PC-9 (cell line): ENCODE measurements around the gene GLCE. TPM values are rescaled to one million over a fixed set of nuclear protein-coding genes. Genes with fewer than 3 reads are reported as not detected.

Experiments
- BruUV-seq: library from RNA; stranded (reverse); fragments of 400-500 nt; replicated peaks from 2 replicates; lab custom pipeline; 2021; lab: Mats Ljungman, UMichigan
- CTCF ChIA-PET: fragments of 300-600 bp; sonication (Branson Sonifier 250); formaldehyde crosslinking; loops from one replicate; lab custom pipeline; 2022; ENCODE audit warnings: antibody characterized with exemption; lab: Charles Lee
- POLR2A ChIA-PET: fragments of 300-600 bp; sonication (Branson Sonifier 250); formaldehyde crosslinking; loops from one replicate; lab custom pipeline; 2022; ENCODE audit warnings: antibody characterized with exemption; ENCODE audit not compliant: unreplicated experiment; lab: Charles Lee
- DNase-seq, 2 experiments: peaks; one replicate each; pipeline versions ENCODE4 v3.0.0 to v3.0.0-alpha.2; 2015 to 2022; ENCODE audit warnings: mixed read lengths in 1 of 2
- H2AFZ ChIP-seq: fragments of 200-600 bp; sonication (generic); 2 replicates; pipeline ENCODE4 v1.8.1; 2017; ENCODE audit warnings: antibody characterized with exemption
- H3F3A ChIP-seq: fragments of 200-600 bp; sonication (generic); 2 replicates; pipeline ENCODE4 v1.8.1; 2017; ENCODE audit warnings: antibody characterized with exemption, mild to moderate bottlenecking, low read depth; ENCODE audit not compliant: insufficient read depth
- H3K27ac ChIP-seq: fragments of 200-600 bp; sonication (generic); 2 replicates; pipeline ENCODE4 v1.6.1; 2016; ENCODE audit warnings: mixed run types
- H3K27me3 ChIP-seq: fragments of 200-600 bp; sonication (generic); 2 replicates; pipeline ENCODE4 v1.6.1; 2016; ENCODE audit warnings: low read depth, mixed run types; ENCODE audit not compliant: insufficient read depth
- H3K36me3 ChIP-seq: fragments of 200-600 bp; sonication (generic); 2 replicates; pipeline ENCODE4 v1.6.1; 2016; ENCODE audit warnings: low read depth, mixed run types
- H3K4me1 ChIP-seq: fragments of 200-600 bp; sonication (generic); replicated peaks from 2 replicates; pipeline ENCODE4 v1.6.1; 2016; ENCODE audit warnings: mixed run types; ENCODE audit not compliant: insufficient read depth
- H3K4me2 ChIP-seq: fragments of 200-600 bp; sonication (generic); 2 replicates; pipeline ENCODE4 v1.6.1; 2017; ENCODE audit warnings: mixed run types
- H3K4me3 ChIP-seq: fragments of 200-600 bp; sonication (generic); 2 replicates; pipeline ENCODE4 v1.6.1; 2016; ENCODE audit warnings: mixed run types
- H3K79me2 ChIP-seq: fragments of 200-600 bp; sonication (generic); 2 replicates; pipeline ENCODE4 v1.6.1; 2017; ENCODE audit warnings: low read depth, mixed run types
- H3K9me2 ChIP-seq: fragments of 200-600 bp; sonication (generic); 2 replicates; pipeline ENCODE4 v1.8.1; 2017; ENCODE audit warnings: mild to moderate bottlenecking; ENCODE audit not compliant: insufficient read depth
- H3K9me3 ChIP-seq: fragments of 200-600 bp; sonication (generic); 2 replicates; pipeline ENCODE4 v1.8.1; 2016; ENCODE audit warnings: low read depth; ENCODE audit not compliant: insufficient read depth
- H4K20me1 ChIP-seq: fragments of 200-600 bp; sonication (generic); 2 replicates; pipeline ENCODE4 v1.8.1; 2017; ENCODE audit not compliant: insufficient read depth
- EZH2 ChIP-seq: fragments of 200-600 bp; sonication (generic); IDR thresholded peaks from 2 replicates; pipeline ENCODE4 v1.8.0; 2017; ENCODE audit warnings: antibody characterized with exemption, low read depth
- intact Hi-C: fragments of 100-400 bp; cut with micrococcal nuclease; formaldehyde crosslinking; loops from one replicate; pipeline ENCODE4 v1.10.0; 2022; ENCODE audit not compliant: unreplicated experiment
- total RNA-seq: library from RNA; stranded (reverse); gene quantifications from 2 replicates; pipeline ENCODE4 v1.2.3, GENCODE V29; 2021
- TF ChIP-seq, protein P1 (sequence below): fragments of 200-600 bp; sonication (generic); conservative IDR thresholded peaks from 2 replicates; pipeline ENCODE4 v1.6.1; 2017; ENCODE audit warnings: mixed run types, antibody characterized with exemption, mild to moderate bottlenecking, moderate library complexity

Gene GLCE
- total RNA-seq, 1 experiment from 2014 or later: 31.3 TPM

DNA sequence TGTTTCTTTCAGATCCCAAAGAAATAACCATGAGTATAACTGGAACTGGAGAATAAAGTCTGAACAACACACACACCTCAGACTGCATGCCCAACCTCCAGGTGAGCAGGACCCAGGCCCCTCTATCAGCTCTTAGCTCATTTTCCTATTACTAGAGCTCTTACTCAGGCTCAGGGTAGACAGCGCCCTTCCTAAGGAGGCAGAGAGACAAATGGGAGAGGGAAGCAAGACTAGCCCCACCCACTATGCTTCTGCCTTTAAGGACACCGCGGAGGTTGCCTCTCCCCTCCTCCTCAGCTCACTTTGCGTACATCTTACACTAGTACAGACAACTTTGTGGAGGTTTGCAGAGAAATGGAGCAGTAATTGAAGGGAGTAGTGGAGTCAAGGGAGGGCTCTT, 44.0 kb upstream of the GLCE start:
- no peak overlapping the region for H3K4me3 ChIP-seq
- peaks cover 19% of the 10 kb centered on the region; the same call in 1 of the 2 replicates for H3K4me1 ChIP-seq
- no peak overlapping the region for H3K27ac ChIP-seq
- no peaks in the 10 kb centered on the region for H3K36me3 ChIP-seq
- H3K27me3 ChIP-seq: no peaks in the 10 kb centered on the region
- no peaks in the 10 kb centered on the region for H3K9me3 ChIP-seq
- H3K79me2 ChIP-seq: no peaks in the 10 kb centered on the region
- no TSS peak for BruUV-seq
- H4K20me1 ChIP-seq: no peaks in the 10 kb centered on the region
- ChIA-PET POLR2A (interaction anchor here (0.6 kb wide), 1 partner anchor 44 kb away, joined by 7 read pairs; the partner anchor contains the start of gene GLCE), CTCF (no interaction called here)
- no peaks in the 10 kb centered on the region for H3F3A ChIP-seq
- no peak for DNase-seq
- H3K4me2 ChIP-seq: no peak overlapping the region
- H2AFZ ChIP-seq: no peak overlapping the region
- TF ChIP-seq, protein P1, sequence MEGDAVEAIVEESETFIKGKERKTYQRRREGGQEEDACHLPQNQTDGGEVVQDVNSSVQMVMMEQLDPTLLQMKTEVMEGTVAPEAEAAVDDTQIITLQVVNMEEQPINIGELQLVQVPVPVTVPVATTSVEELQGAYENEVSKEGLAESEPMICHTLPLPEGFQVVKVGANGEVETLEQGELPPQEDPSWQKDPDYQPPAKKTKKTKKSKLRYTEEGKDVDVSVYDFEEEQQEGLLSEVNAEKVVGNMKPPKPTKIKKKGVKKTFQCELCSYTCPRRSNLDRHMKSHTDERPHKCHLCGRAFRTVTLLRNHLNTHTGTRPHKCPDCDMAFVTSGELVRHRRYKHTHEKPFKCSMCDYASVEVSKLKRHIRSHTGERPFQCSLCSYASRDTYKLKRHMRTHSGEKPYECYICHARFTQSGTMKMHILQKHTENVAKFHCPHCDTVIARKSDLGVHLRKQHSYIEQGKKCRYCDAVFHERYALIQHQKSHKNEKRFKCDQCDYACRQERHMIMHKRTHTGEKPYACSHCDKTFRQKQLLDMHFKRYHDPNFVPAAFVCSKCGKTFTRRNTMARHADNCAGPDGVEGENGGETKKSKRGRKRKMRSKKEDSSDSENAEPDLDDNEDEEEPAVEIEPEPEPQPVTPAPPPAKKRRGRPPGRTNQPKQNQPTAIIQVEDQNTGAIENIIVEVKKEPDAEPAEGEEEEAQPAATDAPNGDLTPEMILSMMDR: no peak
- TF ChIP-seq EZH2: no peak
- H3K9me2 ChIP-seq: no peaks in the 10 kb centered on the region
- intact Hi-C loops: no loop called here

GRCh38 chr15:69117431-69117871, 43.0 kb upstream of the GLCE start:
- H4K20me1 ChIP-seq: no peaks in the 10 kb centered on the region
- ChIA-PET POLR2A (interaction anchor here (1.0 kb wide), 1 partner anchor 43 kb away, joined by 5 read pairs; the partner anchor contains the start of gene GLCE), CTCF (no interaction called here)
- H3K4me3 ChIP-seq: no peak overlapping the region
- no peaks in the 10 kb centered on the region for H3F3A ChIP-seq
- no peak overlapping the region for H3K27ac ChIP-seq
- no peak overlapping the region for H3K4me2 ChIP-seq
- no peaks in the 10 kb centered on the region for H3K9me2 ChIP-seq
- intact Hi-C loops: no loop called here
- H3K36me3 ChIP-seq: no peaks in the 10 kb centered on the region
- DNase-seq: no peak
- H3K4me1 ChIP-seq: peaks cover 19% of the 10 kb centered on the region; the same call in 1 of the 2 replicates
- no peaks in the 10 kb centered on the region for H3K9me3 ChIP-seq
- no peaks in the 10 kb centered on the region for H3K79me2 ChIP-seq
- BruUV-seq: no TSS peak
- TF ChIP-seq, protein P1: no peak
- TF ChIP-seq EZH2: no peak
- no peak overlapping the region for H2AFZ ChIP-seq
- no peaks in the 10 kb centered on the region for H3K27me3 ChIP-seq

- H3K4me2 ChIP-seq: no peak overlapping the region
- no peaks in the 10 kb centered on the region for H4K20me1 ChIP-seq
- no peaks in the 10 kb centered on the region for H3F3A ChIP-seq
- H2AFZ ChIP-seq: no peak overlapping the region
- H3K9me2 ChIP-seq: no peaks in the 10 kb centered on the region
- no peaks in the 10 kb centered on the region for H3K36me3 ChIP-seq
- TF ChIP-seq, protein P1: no peak
- TF ChIP-seq EZH2: no peak
- ChIA-PET POLR2A (interaction anchor here (1.0 kb wide), 1 partner anchor 42 kb away, joined by 5 read pairs; the partner anchor contains the start of gene GLCE), CTCF (interaction anchor here (0.5 kb wide), 1 partner anchor 11 kb away, joined by 3 read pairs; no protein-coding TSS in a partner anchor)
- peaks cover 19% of the 10 kb centered on the region; the same call in 1 of the 2 replicates for H3K4me1 ChIP-seq
- DNase-seq: no peak
- no peak overlapping the region for H3K4me3 ChIP-seq
- no peaks in the 10 kb centered on the region for H3K79me2 ChIP-seq
- no peak overlapping the region for H3K27ac ChIP-seq
- H3K27me3 ChIP-seq: no peaks in the 10 kb centered on the region
- intact Hi-C loops: no loop called here
- no peaks in the 10 kb centered on the region for H3K9me3 ChIP-seq
- BruUV-seq: no TSS peak
Measured at GRCh38 chr15:69118089-69118488, 42.3 kb upstream of the GLCE start.
